HG02588 (cell line): ENCODE measurements around the gene CLIC5.

Experiments
- ATAC-seq: cut with Tn5 transposase; IDR thresholded peaks from one replicate; pipeline ENCODE4 v1.9.1; 2021; ENCODE audit warnings: mild to moderate bottlenecking, moderate library complexity; ENCODE audit not compliant: unreplicated experiment

The CLIC5 gene

GRCh38 chr6:46036911-46037310, 21.3 kb upstream of the CLIC5 start:
- no peak for ATAC-seq

DNA sequence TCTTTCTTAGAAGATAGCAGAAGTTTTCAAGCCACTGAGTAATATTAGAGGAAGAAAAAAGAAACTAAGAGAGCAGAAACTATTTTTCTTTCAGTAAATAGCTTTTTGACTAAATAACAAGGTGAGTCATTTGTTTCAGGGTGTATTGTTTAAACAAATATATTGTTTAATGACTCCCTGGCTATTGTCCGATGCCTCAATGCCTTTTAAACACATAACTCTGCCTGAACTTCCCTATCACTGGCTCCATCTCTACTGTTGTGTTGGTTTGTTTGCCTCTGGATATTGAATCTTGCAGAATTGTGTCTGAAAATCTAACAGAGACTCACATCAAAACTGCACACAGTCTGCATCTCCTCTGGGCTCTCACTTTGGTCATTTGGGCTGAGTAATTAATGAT, 19.6 kb upstream of the CLIC5 start:
- ATAC-seq = no peak

DNA sequence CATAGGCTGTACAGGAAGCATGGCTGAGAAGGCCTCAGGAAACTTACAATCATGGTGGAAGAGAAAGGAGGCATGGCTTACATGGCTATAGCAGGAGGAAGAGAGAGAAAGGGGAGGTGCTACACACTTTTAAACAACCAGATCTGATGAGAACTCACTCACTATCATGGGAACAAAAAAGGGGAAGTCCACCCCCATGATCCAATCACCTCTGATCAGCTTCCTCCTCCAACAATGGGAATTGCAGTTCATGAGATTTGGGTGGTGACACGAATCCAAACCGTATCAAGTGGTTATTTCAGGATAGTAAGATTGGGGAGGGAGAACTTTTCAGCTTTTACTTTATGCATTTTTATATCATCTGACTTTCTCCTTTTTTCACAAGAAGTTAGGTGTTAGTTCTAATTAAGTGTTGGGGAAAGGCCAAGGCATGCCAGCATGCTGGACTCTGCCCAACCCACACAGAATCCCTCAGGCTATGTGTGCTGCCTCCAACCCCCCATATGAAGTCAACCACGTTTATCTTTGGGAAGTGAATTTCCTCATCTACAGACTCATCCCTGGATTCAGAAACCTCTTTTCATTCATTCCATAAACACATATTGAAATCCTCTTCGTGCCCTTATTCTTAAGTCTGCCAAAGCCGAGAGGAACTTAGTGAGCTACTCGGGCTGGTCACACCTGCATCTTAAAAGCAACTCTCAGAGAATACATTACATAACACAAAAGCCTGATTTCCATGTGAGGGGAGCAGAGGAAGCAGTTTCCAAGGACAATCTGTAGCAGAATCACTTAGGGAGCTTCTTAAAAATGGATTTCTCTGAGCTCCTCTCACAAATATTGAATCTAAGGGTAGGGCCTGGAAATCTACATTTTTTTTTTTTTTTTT, 16.7 kb upstream of the CLIC5 start:
- ATAC-seq = no peak

DNA sequence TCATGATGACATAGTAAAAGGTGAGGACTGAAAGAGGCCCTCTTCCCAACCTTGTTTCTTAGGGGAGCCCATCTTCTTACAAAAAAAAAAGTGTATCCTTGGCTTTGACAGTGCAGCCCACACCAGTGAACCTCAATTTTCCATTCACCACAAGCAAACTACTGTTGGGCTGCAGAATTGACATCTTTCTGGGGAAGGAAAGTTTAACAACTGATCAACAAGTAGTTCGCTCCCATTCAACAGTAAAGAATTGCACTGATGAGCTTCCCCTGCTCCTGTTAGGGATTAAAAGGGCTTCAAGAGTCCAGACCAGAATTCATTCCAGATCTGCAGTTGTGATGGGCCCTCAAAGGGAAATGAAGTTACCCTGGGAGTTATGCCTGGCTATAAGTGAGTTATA, 13.9 kb upstream of the CLIC5 start:
- ATAC-seq = no peak

GRCh38 chr6:46026307-46026706, 10.6 kb upstream of the CLIC5 start:
- ATAC-seq = no peak

GRCh38 chr6:46025573-46025972, 9.9 kb upstream of the CLIC5 start:
- ATAC-seq = no peak

- no peak for ATAC-seq
These were observed 8.6 kb upstream of the CLIC5 start for GRCh38 chr6:46024124-46024769.

GRCh38 chr6:46023216-46023915, 7.7 kb upstream of the CLIC5 start:
- no peak for ATAC-seq

- ATAC-seq = no peak
These were observed 6.7 kb upstream of the CLIC5 start for GRCh38 chr6:46022106-46022948.

- ATAC-seq = no peak
These were observed 2.1 kb upstream of the CLIC5 start for GRCh38 chr6:46017726-46018125.

DNA sequence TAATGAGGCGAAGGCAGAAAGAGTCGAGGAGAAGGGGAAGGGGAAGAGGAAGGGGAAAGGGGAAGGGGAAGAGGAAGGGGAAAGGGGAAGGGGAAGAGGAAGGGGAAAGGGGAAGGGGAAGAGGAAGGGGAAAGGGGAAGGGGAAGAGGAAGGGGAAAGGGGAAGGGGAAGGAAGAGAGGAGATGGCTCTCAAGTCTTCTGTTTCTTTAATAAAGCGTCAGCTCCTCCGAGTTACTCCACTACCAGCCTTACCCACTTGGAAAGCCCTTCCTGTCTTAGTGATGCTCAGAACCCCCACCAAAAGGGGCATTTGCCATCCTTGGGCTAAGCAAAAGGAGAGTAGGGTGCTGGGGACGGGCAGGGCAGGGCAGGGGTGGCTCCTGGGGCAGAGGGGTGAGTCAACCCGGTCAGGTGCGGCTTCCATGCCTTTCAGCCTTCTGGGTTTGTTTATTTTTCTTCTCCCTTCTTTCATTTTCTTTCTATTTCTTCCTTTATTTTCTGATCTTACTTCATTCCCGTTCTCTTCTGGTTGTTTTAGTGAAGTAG, 476 bp upstream of the CLIC5 start:
- ATAC-seq = no peak

DNA sequence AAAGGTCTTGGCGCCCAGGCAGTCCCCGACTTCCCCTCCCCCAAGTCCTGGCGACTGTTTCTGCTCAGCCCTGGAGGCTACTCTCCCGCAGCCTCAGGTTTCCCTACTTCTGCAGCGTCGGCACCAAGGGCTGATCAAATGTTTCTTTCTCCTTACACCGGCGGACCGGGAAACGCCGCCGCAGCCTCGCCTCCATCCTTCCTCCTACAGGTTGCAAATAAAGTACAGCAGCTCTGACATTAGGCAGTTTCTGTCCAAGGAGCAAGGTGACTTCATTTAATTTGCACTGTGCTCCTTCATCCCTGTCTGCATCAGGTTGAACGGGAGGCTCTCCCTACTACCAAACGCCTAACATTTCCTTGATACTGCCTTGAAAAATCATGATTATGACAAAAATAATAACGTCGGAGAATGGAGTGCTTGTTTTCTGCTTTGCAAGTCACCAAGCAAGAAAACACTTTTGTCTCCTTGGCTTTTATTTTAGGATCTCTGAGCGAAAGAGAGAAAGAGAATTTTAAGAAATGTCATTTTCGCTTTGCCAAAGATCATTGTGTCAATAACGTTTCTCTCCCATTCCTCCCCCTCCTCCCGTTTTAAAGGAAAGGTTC, 1.0 kb downstream of the CLIC5 start:
- ATAC-seq = no peak

- ATAC-seq = no peak
These were observed 1.6 kb downstream of the CLIC5 start for GRCh38 chr6:46014046-46014445.

DNA sequence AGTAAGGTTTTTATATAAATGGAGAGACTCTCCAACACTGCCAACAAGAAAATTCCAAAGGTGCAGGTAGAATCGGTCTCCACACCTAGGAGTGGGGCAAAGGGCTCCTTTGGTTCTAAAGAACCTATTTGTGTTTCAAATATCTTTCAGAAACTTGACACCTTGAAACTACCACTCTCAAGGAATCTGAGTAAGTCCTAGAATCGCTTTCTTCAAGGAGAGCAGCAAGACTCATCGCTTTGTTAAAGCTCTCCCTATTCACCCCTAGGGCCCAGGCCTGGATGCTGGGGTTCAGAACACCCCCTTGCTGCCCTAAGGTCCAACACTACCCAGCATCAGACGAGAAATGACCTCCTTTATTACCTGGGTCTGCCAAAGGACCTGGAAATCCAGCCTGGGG, 2.0 kb downstream of the CLIC5 start:
- no peak for ATAC-seq

DNA sequence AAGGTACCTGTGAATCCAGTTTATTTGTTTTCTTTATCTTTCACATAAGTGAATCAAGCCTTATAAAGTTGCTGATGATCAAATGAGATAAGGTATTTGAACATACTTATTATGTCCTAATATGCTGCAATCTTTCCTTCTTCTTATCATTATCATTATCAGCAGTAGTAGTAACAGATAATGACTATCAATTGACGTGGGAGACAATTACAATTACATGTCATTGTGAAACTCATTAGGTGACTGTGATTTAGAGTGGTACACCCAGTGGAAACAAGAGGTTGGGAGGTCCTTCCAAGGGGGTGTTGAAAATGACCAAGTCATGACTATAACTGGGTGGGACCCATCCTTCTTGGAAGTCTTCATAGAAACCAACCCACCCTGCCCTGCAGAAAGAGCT, 2.8 kb downstream of the CLIC5 start:
- no peak for ATAC-seq

DNA sequence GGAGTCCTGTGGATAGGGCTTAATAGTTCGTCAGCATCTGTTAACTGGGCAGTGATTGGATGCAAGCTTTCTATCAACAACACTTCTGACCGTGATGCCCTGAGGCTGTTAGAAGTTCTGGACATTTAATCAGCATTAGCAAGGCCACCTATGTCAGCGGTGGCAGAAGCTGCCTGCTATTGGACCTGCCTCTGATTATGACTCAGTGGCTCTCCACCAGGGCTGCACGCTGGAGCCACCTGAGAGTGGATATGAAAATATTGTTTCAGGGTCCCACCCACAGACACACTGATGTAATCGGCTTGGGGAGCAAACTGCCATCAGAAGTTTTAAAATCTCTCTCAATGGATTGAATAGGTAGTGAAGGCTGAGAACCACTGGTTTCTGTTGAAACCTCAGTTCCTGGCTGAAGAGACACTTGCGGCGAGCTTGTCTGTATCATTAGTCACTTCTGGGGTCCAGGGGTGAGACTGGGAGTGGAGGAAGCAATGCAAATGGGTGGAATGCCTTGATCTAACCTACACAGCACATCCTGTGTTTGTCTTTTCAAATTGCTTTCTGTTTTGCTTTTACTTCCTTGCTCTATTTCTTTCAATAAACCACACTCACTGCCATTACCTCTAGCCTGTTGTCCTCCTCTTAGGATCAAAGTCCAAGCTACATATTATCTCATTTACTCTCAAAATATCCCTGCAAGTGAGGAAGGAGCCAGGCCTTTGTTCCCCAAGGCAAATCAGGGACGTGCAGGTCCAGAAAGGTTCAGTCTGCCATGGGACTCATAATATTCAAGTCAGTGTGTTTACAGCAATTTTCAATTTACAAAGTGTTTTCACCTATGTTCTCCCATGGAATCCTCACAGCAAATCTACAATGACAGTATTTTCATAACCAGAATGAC, 4.2 kb downstream of the CLIC5 start:
- peak; percentile 89 for ATAC-seq

DNA sequence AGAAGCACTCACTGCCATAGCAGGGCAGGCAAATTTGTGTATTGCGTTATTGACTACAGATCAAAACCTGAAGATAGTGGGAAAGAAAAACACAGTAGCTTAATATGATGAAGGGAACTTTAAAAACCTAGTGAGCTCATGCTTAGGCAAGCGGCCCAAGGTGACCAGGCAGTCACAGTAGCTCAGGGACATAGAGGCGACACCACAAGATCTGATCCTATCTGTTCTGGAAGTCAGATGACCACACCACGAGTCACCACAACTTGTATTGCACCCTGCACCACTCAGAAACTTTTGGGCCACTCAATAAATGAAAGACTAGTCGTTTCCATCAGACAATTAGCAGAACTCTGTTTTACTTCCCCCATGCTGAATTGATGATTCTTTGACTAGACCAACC, 4.9 kb downstream of the CLIC5 start:
- no peak for ATAC-seq

DNA sequence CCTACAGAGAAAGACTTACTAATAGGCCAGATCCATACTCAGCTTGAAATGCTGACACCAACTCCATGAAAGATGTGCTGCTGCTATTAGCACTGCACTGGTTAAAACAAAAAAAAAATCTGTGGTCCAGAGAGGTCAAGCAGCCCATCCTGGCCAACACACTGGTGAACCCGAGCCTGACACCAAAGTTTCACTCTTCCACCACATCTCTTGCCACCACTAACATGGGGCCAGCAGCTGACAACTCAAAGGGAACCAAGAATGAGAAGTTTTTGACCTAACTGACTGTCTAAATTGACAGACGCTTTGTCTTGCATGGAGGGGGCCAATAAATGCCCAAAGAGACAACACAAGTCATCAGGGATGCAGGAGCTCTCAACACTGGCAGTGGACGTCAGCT, 5.4 kb downstream of the CLIC5 start:
- no peak for ATAC-seq

- no peak for ATAC-seq
These were observed 13.4 kb downstream of the CLIC5 start for GRCh38 chr6:46002264-46002663.
